Vagina (tissue), 2 donors: ENCODE data around the gene ADAMTS16. TPM values are rescaled to one million over a fixed set of nuclear protein-coding genes. Genes with fewer than 3 reads are reported as not detected.

ENCODE experiments used
- DNase-seq, 2 donors: peaks; one replicate each; pipeline ENCODE4 v3.0.0-alpha.2; 2017; ENCODE audit errors: extremely low spot score in 2 of 2
- H3K27ac ChIP-seq: fragments of 200-600 bp; sonication (generic); one replicate; pipeline ENCODE4 v1.5.1; 2019
- H3K27me3 ChIP-seq: fragments of 200-600 bp; sonication (generic); one replicate; pipeline ENCODE4 v1.5.1; 2019
- H3K36me3 ChIP-seq, 2 donors: fragments of 200-600 bp; sonication (generic); one replicate each; pipeline ENCODE4 v1.5.1; 2017 to 2019
- H3K4me1 ChIP-seq: fragments of 200-600 bp; sonication (generic); one replicate; pipeline ENCODE4 v1.5.1; 2019
- H3K4me3 ChIP-seq, 2 donors: fragments of 200-600 bp; sonication (generic); 1 replicate in 1 of 2; 2 replicates in 1 of 2; pipeline ENCODE4 v1.5.1; 2016 to 2019
- H3K9me3 ChIP-seq: fragments of 200-600 bp; sonication (generic); one replicate; pipeline ENCODE4 v1.5.1; 2019
- CTCF ChIP-seq, 3 experiments: fragments of 450-650 bp in 2 of 3; fragments of 200-600 bp in 1 of 3; sonication (generic) in 1 of 3; IDR thresholded peaks; one replicate each; pipeline ENCODE4 v1.5.1; 2017 to 2019; ENCODE audit warnings: antibody characterized with exemption in 3 of 3, mild to moderate bottlenecking in 2 of 3, moderate library complexity in 2 of 3
- POLR2A ChIP-seq, 2 donors: fragments of 450-650 bp; IDR thresholded peaks; one replicate each; pipeline ENCODE4 v1.6.1; 2017; ENCODE audit warnings: antibody characterized with exemption in 2 of 2, mild to moderate bottlenecking in 2 of 2, moderate library complexity in 2 of 2
- POLR2AphosphoS5 ChIP-seq, 2 donors: sonication (generic); formaldehyde crosslinking; IDR thresholded peaks; one replicate each; pipeline ENCODE4 v1.9.0; 2017; ENCODE audit warnings: antibody characterized with exemption in 2 of 2, mild to moderate bottlenecking in 2 of 2, low read depth in 1 of 2; ENCODE audit not compliant: insufficient read depth in 1 of 2
- intact Hi-C: fragments of 100-400 bp; cut with DNase I; formaldehyde crosslinking; loops from one replicate; pipeline ENCODE4 v1.15.1; 2023
- total RNA-seq: library from RNA; depleted of rRNA; stranded (reverse); fragments of >200 nt; gene quantifications from one replicate; pipeline ENCODE4 v1.2.3, GENCODE V29; 2016

The ADAMTS16 gene
- total RNA-seq, 1 donor from 2014 or later, result 0.49 TPM

- Histone ChIP-seq H3K27me3 (no peaks in the 10 kb centered on the region), H3K36me3 (no peaks in the 10 kb centered on the region), H3K4me3 (no peak overlapping the region), H3K9me3 (no peaks in the 10 kb centered on the region), H3K4me1 (no peaks in the 10 kb centered on the region), H3K27ac (no peak overlapping the region)
- intact Hi-C loops, result no loop called here
- DNase-seq, result no peak
- no peak for TF ChIP-seq CTCF (IDR thresholded peaks at IDR 0.05)
- no peak for TF ChIP-seq POLR2A (IDR thresholded peaks at IDR 0.05)
Measured at GRCh38 chr5:5317976-5318375, 177.8 kb downstream of the ADAMTS16 start.

- Histone ChIP-seq H3K36me3 (no peaks in the 10 kb centered on the region), H3K4me1 (no peaks in the 10 kb centered on the region), H3K9me3 (no peaks in the 10 kb centered on the region), H3K27me3 (no peaks in the 10 kb centered on the region), H3K27ac (no peak overlapping the region), H3K4me3 (no peak overlapping the region)
- intact Hi-C loops, result no loop called here
- TF ChIP-seq CTCF (IDR thresholded peaks at IDR 0.05) (no peak), POLR2AphosphoS5 (IDR thresholded peaks at IDR 0.05; ENCODE audit: insufficient read depth in 1 of 2, low read depth in 1 of 2) (no peak), POLR2A (IDR thresholded peaks at IDR 0.05) (no peak)
- DNase-seq, result no peak
Measured at GRCh38 chr5:5318426-5319190, 178.5 kb downstream of the ADAMTS16 start.

GRCh38 chr5:5320062-5320805, 180.1 kb downstream of the ADAMTS16 start:
- no peaks in the 10 kb centered on the region for H3K27me3 ChIP-seq
- TF ChIP-seq POLR2A (IDR thresholded peaks at IDR 0.05), result no peak
- no peak for TF ChIP-seq POLR2AphosphoS5 (IDR thresholded peaks at IDR 0.05; ENCODE audit: insufficient read depth in 1 of 2, low read depth in 1 of 2)
- no peak for TF ChIP-seq CTCF (IDR thresholded peaks at IDR 0.05)
- H3K9me3 ChIP-seq, result no peaks in the 10 kb centered on the region
- intact Hi-C loops, result no loop called here
- no peak overlapping the region for H3K27ac ChIP-seq
- no peak overlapping the region for H3K4me3 ChIP-seq
- DNase-seq, result no peak
- H3K36me3 ChIP-seq, result no peaks in the 10 kb centered on the region
- no peaks in the 10 kb centered on the region for H3K4me1 ChIP-seq

GRCh38 chr5:5321137-5321536, 181.0 kb downstream of the ADAMTS16 start:
- H3K4me3 ChIP-seq, result no peak overlapping the region
- intact Hi-C loops, result no loop called here
- H3K36me3 ChIP-seq, result no peaks in the 10 kb centered on the region
- no peak for DNase-seq
- no peaks in the 10 kb centered on the region for H3K27me3 ChIP-seq
- no peak for TF ChIP-seq POLR2A (IDR thresholded peaks at IDR 0.05)
- no peak for TF ChIP-seq POLR2AphosphoS5 (IDR thresholded peaks at IDR 0.05; ENCODE audit: insufficient read depth in 1 of 2, low read depth in 1 of 2)
- H3K4me1 ChIP-seq, result no peaks in the 10 kb centered on the region
- H3K9me3 ChIP-seq, result no peaks in the 10 kb centered on the region
- no peak overlapping the region for H3K27ac ChIP-seq

GRCh38 chr5:5323551-5323950, 183.4 kb downstream of the ADAMTS16 start:
- Histone ChIP-seq H3K9me3 (no peaks in the 10 kb centered on the region), H3K4me1 (no peaks in the 10 kb centered on the region), H3K4me3 (no peak overlapping the region), H3K27me3 (no peaks in the 10 kb centered on the region), H3K27ac (no peak overlapping the region), H3K36me3 (no peaks in the 10 kb centered on the region)
- intact Hi-C loops, result no loop called here
- DNase-seq, result no peak
- TF ChIP-seq CTCF (IDR thresholded peaks at IDR 0.05) (no peak), POLR2AphosphoS5 (IDR thresholded peaks at IDR 0.05; ENCODE audit: insufficient read depth in 1 of 2, low read depth in 1 of 2) (no peak), POLR2A (IDR thresholded peaks at IDR 0.05) (no peak)
